GM23338 (cell line): Measurements from ENCODE around the gene MAPK12. TPM values are rescaled to one million over a fixed set of nuclear protein-coding genes. Genes with fewer than 3 reads are reported as not detected.

Source experiments
- ATAC-seq: fragments of 200-7000 bp; cut with Tn5 transposase; 3 replicates; pipeline ENCODE4 v1.9.1; 2020
- DNase-seq: peaks from one replicate; pipeline ENCODE4 v3.0.0-alpha.2; 2015; ENCODE audit warnings: low spot score
- H2AFZ ChIP-seq: fragments of 200-600 bp; sonication (generic); 2 replicates; pipeline ENCODE4 v1.8.0; 2016; ENCODE audit warnings: antibody characterized with exemption, mild to moderate bottlenecking, moderate library complexity
- H3F3A ChIP-seq: fragments of 200-600 bp; sonication (generic); replicated peaks from 2 replicates; pipeline ENCODE4 v1.8.0; 2017; ENCODE audit warnings: antibody characterized with exemption, mixed run types, low read depth
- H3K27ac ChIP-seq: fragments of 200-600 bp; sonication (generic); 2 replicates; pipeline ENCODE4 v1.6.1; 2016; ENCODE audit warnings: low read depth
- H3K27me3 ChIP-seq: fragments of 200-600 bp; sonication (generic); 2 replicates; pipeline ENCODE4 v1.8.0; 2016; ENCODE audit warnings: mild to moderate bottlenecking, mixed run types, moderate library complexity; ENCODE audit not compliant: insufficient read depth
- H3K36me3 ChIP-seq: fragments of 200-600 bp; sonication (generic); 2 replicates; pipeline ENCODE4 v1.8.0; 2016; ENCODE audit warnings: mild to moderate bottlenecking; ENCODE audit not compliant: insufficient read depth
- H3K4me1 ChIP-seq: fragments of 200-600 bp; sonication (generic); 2 replicates; pipeline ENCODE4 v1.8.0; 2016; ENCODE audit warnings: mild to moderate bottlenecking, moderate library complexity; ENCODE audit not compliant: insufficient read depth
- H3K4me2 ChIP-seq: fragments of 200-600 bp; sonication (generic); 2 replicates; pipeline ENCODE4 v1.7.1; 2017; ENCODE audit warnings: mixed run types
- H3K4me3 ChIP-seq: fragments of 200-600 bp; sonication (generic); 2 replicates; pipeline ENCODE4 v1.6.1; 2016; ENCODE audit warnings: mixed run types
- H3K79me2 ChIP-seq: fragments of 200-600 bp; sonication (generic); replicated peaks from 2 replicates; pipeline ENCODE4 v1.8.0; 2017; ENCODE audit warnings: mild to moderate bottlenecking; ENCODE audit not compliant: insufficient read depth
- H3K9me2 ChIP-seq: fragments of 200-600 bp; sonication (generic); 2 replicates; pipeline ENCODE4 v1.8.0; 2017; ENCODE audit not compliant: insufficient read depth
- H4K20me1 ChIP-seq: fragments of 200-600 bp; sonication (generic); replicated peaks from 2 replicates; pipeline ENCODE4 v1.8.0; 2017; ENCODE audit warnings: mild to moderate bottlenecking; ENCODE audit not compliant: insufficient read depth
- H3K27ac Mint-ChIP-seq: 2 replicates; pipeline ENCODE4 v1.8.0; 2020; ENCODE audit warnings: inconsistent platforms, mild to moderate bottlenecking, moderate library complexity, mixed read lengths
- H3K27me3 Mint-ChIP-seq: 3 replicates; pipeline ENCODE4 v1.8.0; 2022; ENCODE audit warnings: low read depth, mild to moderate bottlenecking, moderate library complexity, mixed read lengths, inconsistent platforms; ENCODE audit not compliant: insufficient read depth, poor library complexity
- H3K36me3 Mint-ChIP-seq: 3 replicates; pipeline ENCODE4 v1.8.0; 2021; ENCODE audit warnings: low read depth, mild to moderate bottlenecking, inconsistent platforms, moderate library complexity, mixed read lengths
- H3K4me1 Mint-ChIP-seq: 3 replicates; pipeline ENCODE4 v1.8.0; 2020; ENCODE audit warnings: mild to moderate bottlenecking, inconsistent platforms, mixed read lengths
- H3K4me3 Mint-ChIP-seq: 3 replicates; pipeline ENCODE4 v1.8.0; 2021; ENCODE audit warnings: moderate library complexity, mild to moderate bottlenecking, inconsistent platforms, mixed read lengths
- H3K9me3 Mint-ChIP-seq: 3 replicates; pipeline ENCODE4 v1.8.0; 2020; ENCODE audit warnings: moderate library complexity, mild to moderate bottlenecking, inconsistent platforms, mixed read lengths
- CREB1 ChIP-seq: fragments of 250-450 bp; sonication (Bioruptor Pico); IDR thresholded peaks from 2 replicates; pipeline ENCODE4 v1.5.0; 2020; ENCODE audit warnings: low read depth, mild to moderate bottlenecking, moderate library complexity
- ETS1 ChIP-seq: IDR thresholded peaks from 2 replicates; pipeline ENCODE4 v1.6.1; 2016; ENCODE audit warnings: antibody characterized with exemption
- JUNB ChIP-seq: IDR thresholded peaks from one replicate; pipeline ENCODE4 v1.6.1; 2016; ENCODE audit warnings: antibody characterized with exemption; ENCODE audit not compliant: unreplicated experiment
- NANOG ChIP-seq: IDR thresholded peaks from 2 replicates; pipeline ENCODE4 v1.6.1; 2016; ENCODE audit warnings: antibody characterized with exemption, borderline replicate concordance
- POLR2AphosphoS5 ChIP-seq: IDR thresholded peaks from 2 replicates; pipeline ENCODE4 v1.6.1; 2016; ENCODE audit warnings: antibody characterized with exemption, low read depth
- STAT1 ChIP-seq: IDR thresholded peaks from one replicate; pipeline ENCODE4 v1.6.1; 2016; ENCODE audit warnings: antibody characterized with exemption; ENCODE audit not compliant: unreplicated experiment
- ZNF114 ChIP-seq: fragments of 250-450 bp; sonication (Bioruptor Pico); IDR thresholded peaks from 2 replicates; pipeline ENCODE4 v1.5.0; 2020; ENCODE audit warnings: mild to moderate bottlenecking, moderate library complexity
- ZNF331 ChIP-seq: fragments of 250-450 bp; sonication (Bioruptor Pico); IDR thresholded peaks from 2 replicates; pipeline ENCODE4 v1.5.0; 2020; ENCODE audit warnings: low read depth, mild to moderate bottlenecking, moderate library complexity
- ZNF462 ChIP-seq: fragments of 250-450 bp; sonication (Bioruptor Pico); IDR thresholded peaks from 2 replicates; pipeline ENCODE4 v1.5.0; 2020; ENCODE audit warnings: mild to moderate bottlenecking, moderate library complexity
- polyA plus RNA-seq: library from polyadenylated mRNA; unstranded; fragments of >200 nt; fragmentation: Nextera tagmentation; extraction: Ambion mirVana; gene quantifications from 2 replicates; pipeline ENCODE4 v1.2.1, GENCODE V29; 2016
- total RNA-seq: library from RNA; depleted of rRNA; stranded (reverse); fragments of >200 nt; shearing (Covaris generic); gene quantifications from 2 replicates; pipeline ENCODE4 v1.2.3, GENCODE V29; 2014

MAPK12 gene
- total and polyA plus RNA-seq, 2 experiments from 2014 or later = 10.4 to 26.1 TPM

DNA sequence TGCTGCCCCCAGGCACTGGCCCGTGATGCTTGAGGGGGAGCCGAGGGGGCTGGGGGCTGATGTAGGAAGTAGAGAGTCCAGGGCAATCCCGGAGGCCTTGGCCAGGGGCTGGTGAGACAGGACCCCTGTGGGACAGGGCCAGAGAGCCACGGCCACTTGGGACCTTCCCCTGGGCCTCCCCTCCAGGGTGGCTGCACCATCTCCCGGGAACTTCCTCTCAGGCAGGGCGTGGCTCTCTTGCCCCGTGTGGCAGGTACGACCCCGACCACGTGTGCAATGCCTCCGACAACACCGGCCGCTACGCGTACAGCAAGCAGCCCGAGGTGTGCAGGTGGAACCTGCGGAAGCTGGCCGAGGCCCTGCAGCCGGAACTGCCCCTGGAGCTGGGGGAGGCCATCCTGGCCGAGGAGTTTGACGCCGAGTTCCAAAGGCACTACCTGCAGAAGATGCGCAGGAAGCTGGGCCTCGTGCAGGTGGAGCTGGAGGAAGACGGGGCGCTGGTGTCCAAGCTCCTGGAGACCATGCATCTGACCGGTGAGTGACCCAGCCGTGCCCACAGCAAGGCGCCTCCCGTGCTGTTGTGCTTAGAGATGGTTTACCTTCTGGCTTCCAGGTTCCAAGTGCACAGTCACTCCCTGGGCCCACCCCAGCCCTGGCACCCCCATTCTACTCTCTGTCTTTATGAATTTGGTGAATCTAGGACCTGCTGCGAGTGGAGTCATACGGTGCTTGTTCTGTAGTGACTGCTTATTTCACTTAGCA is 50.9 kb downstream of the MAPK12 start:
- no peak overlapping the region for H2AFZ ChIP-seq
- ATAC-seq = no peak
- no peaks in the 10 kb centered on the region for H3K4me1 ChIP-seq
- peaks cover 9% of the 10 kb centered on the region for H3K27me3 Mint-ChIP-seq
- H3K4me3 ChIP-seq = no peak overlapping the region
- peaks cover 19% of the 10 kb centered on the region; the same call in 1 of the 2 replicates for H3K79me2 ChIP-seq
- no peak for DNase-seq
- H3K9me2 ChIP-seq = no peaks in the 10 kb centered on the region
- H3K27ac Mint-ChIP-seq = no peak overlapping the region
- H3K9me3 Mint-ChIP-seq = no peaks in the 10 kb centered on the region; the same call in 2 of the 3 replicates
- TF ChIP-seq CREB1 (CRISPR knock-in tag) (no peak), POLR2AphosphoS5 (no peak), JUNB (no peak), ZNF462 (CRISPR knock-in tag) (no peak), STAT1 (no peak), ZNF331 (CRISPR knock-in tag) (no peak), ETS1 (no peak), NANOG (no peak), ZNF114 (CRISPR knock-in tag) (no peak)
- H3K36me3 ChIP-seq = 0 out of 2 replicates have a peak, but pooled peaks cover 7% of the 10 kb centered on the region
- no peak overlapping the region for H3K4me2 ChIP-seq
- no peaks in the 10 kb centered on the region for H3F3A ChIP-seq
- H3K36me3 Mint-ChIP-seq = peaks cover 46% of the 10 kb centered on the region
- H3K27ac ChIP-seq = no peak overlapping the region
- H3K27me3 ChIP-seq = no peaks in the 10 kb centered on the region
- peaks cover 2% of the 10 kb centered on the region; the same call in 1 of the 3 replicates for H3K4me1 Mint-ChIP-seq
- H4K20me1 ChIP-seq = peaks cover 18% of the 10 kb centered on the region
- no peak overlapping the region for H3K4me3 Mint-ChIP-seq
